HepG2 (cell line): ENCODE data around the gene CFAP221. TPM values are rescaled to one million over a fixed set of nuclear protein-coding genes. Genes with fewer than 3 reads are reported as not detected.
A peak's percentile ranks its signal among the peaks of the same experiment; 100 is the strongest.

Experiments
- ATAC-seq: fragments of 200-7000 bp; cut with Tn5 transposase; 3 replicates; pipeline ENCODE4 v1.9.1; 2020; ENCODE audit warnings: mild to moderate bottlenecking, moderate library complexity
- BruUV-seq: library from RNA; stranded (reverse); fragments of 400-500 nt; replicated peaks from 2 replicates; lab custom pipeline; 2021; lab: Mats Ljungman, UMichigan
- CTCF ChIA-PET: fragments of 300-600 bp; formaldehyde crosslinking; extraction: SDS; loops from one replicate; lab custom pipeline; 2021; ENCODE audit warnings: low total read pairs, inconsistent platforms, low intra/inter-chr PET ratio; lab: Yijun Ruan, JAX
- POLR2A ChIA-PET: fragments of 350-600 bp; sonication (Branson Sonifier 250); formaldehyde crosslinking; loops from one replicate; lab custom pipeline; 2020; ENCODE audit warnings: antibody characterized with exemption, inconsistent platforms; lab: Yijun Ruan, JAX
- DNase-seq: peaks from one replicate; pipeline ENCODE4 v3.0.0-alpha.2; 2015; ENCODE audit warnings: low spot score
- FAIRE-seq: peaks from 3 replicates; lab custom pipeline; 2011; peaks lifted over from hg19 to GRCh38; lab: Jason Lieb, UNC
- H2AFZ ChIP-seq: one replicate; pipeline ENCODE4 v1.6.1; 2011; ENCODE audit warnings: low read length, inconsistent platforms
- H3K27ac ChIP-seq: fragments of 300-600 bp; 3 replicates; pipeline ENCODE4 v1.8.0; 2011; ENCODE audit warnings: mixed run types, mild to moderate bottlenecking, mixed read lengths, low read length, inconsistent platforms; ENCODE audit not compliant: insufficient read depth; ENCODE audit errors: extremely low read length
- H3K27me3 ChIP-seq, 2 experiments: fragments of 200-600 bp in 1 of 2; 2 replicates in 1 of 2; 3 replicates in 1 of 2; pipeline versions ENCODE4 v1.6.0 to v1.8.0; 2011; ENCODE audit warnings: low read length in 2 of 2, mild to moderate bottlenecking in 2 of 2, moderate library complexity in 2 of 2, inconsistent platforms in 1 of 2; ENCODE audit not compliant: insufficient read depth in 2 of 2, control insufficient read depth in 1 of 2
- H3K36me3 ChIP-seq, 2 experiments: fragments of 200-600 bp in 1 of 2; replicated peaks in 1 of 2; 2 replicates in 1 of 2; 3 replicates in 1 of 2; pipeline versions ENCODE4 v1.5.1 to v1.8.0; 2011; ENCODE audit warnings: low read length in 2 of 2, inconsistent platforms in 1 of 2; ENCODE audit not compliant: insufficient read depth in 2 of 2, control insufficient read depth in 1 of 2
- H3K4me1 ChIP-seq: 2 replicates; pipeline ENCODE4 v1.5.1; 2012; ENCODE audit warnings: low read length, inconsistent platforms; ENCODE audit not compliant: insufficient read depth
- H3K4me2 ChIP-seq: 2 replicates; pipeline ENCODE4 v1.6.0; 2011; ENCODE audit warnings: low read depth, low read length, inconsistent platforms
- H3K4me3 ChIP-seq, 3 experiments: fragments of 200-600 bp in 1 of 3; sonication (generic), shearing (Covaris generic) in 1 of 3; replicated peaks in 1 of 3; 2 replicates each; pipeline ENCODE4 v1.5.1; 2011 to 2016; ENCODE audit warnings: low read length in 3 of 3, inconsistent platforms in 2 of 3, low read depth in 2 of 3, mild to moderate bottlenecking in 2 of 3, control low read depth in 1 of 3, mixed read lengths in 1 of 3; ENCODE audit not compliant: insufficient read depth in 1 of 3
- H3K79me2 ChIP-seq: one replicate; pipeline ENCODE4 v1.6.1; 2011; ENCODE audit warnings: low read length, inconsistent platforms; ENCODE audit not compliant: insufficient read depth
- H3K9ac ChIP-seq: 2 replicates; pipeline ENCODE4 v1.6.0; 2011; ENCODE audit warnings: mild to moderate bottlenecking, low read depth, low read length, inconsistent platforms; ENCODE audit not compliant: insufficient read depth
- H3K9me3 ChIP-seq: 2 replicates; pipeline ENCODE4 v1.5.1; 2012; ENCODE audit warnings: mild to moderate bottlenecking, low read length
- H4K20me1 ChIP-seq: 2 replicates; pipeline ENCODE4 v1.6.0; 2011; ENCODE audit warnings: inconsistent platforms, mild to moderate bottlenecking, low read length, moderate library complexity; ENCODE audit not compliant: insufficient read depth
- AKAP8 ChIP-seq: sonication (generic); formaldehyde crosslinking; IDR thresholded peaks from 2 replicates; pipeline ENCODE4 v1.5.1; 2020; ENCODE audit warnings: mild to moderate bottlenecking, missing genetic modification reagents
- BORCS8-MEF2B ChIP-seq: sonication (generic); formaldehyde crosslinking; IDR thresholded peaks from 2 replicates; pipeline ENCODE4 v1.8.0; 2022; ENCODE audit warnings: mild to moderate bottlenecking, missing genetic modification reagents
- CEBPB ChIP-seq: IDR thresholded peaks from 2 replicates; pipeline ENCODE4 v1.6.1; 2011; ENCODE audit warnings: low read depth, low read length, improper control_type of control experiment, borderline replicate concordance
- CHCHD3 ChIP-seq: sonication (generic); formaldehyde crosslinking; IDR thresholded peaks from 2 replicates; pipeline ENCODE4 v1.8.0; 2022; ENCODE audit warnings: mild to moderate bottlenecking, missing genetic modification reagents, moderate library complexity
- FOXA3 ChIP-seq: IDR thresholded peaks from 2 replicates; pipeline ENCODE4 v1.6.1; 2016; ENCODE audit warnings: missing genetic modification reagents, missing compliant biosample characterization
- KLF15 ChIP-seq: sonication (generic); formaldehyde crosslinking; IDR thresholded peaks from 2 replicates; pipeline ENCODE4 v1.8.1; 2023; ENCODE audit warnings: borderline replicate concordance, mild to moderate bottlenecking, inconsistent platforms, missing genetic modification reagents, mixed read lengths
- POLR2A ChIP-seq, 2 experiments: IDR thresholded peaks; 2 replicates each; pipeline ENCODE4 v1.6.1; 2011; ENCODE audit warnings: low read depth in 2 of 2, low read length in 2 of 2, mild to moderate bottlenecking in 1 of 2, moderate library complexity in 1 of 2; ENCODE audit not compliant: insufficient read depth in 1 of 2
- RFXAP ChIP-seq: sonication (generic); formaldehyde crosslinking; IDR thresholded peaks from 2 replicates; pipeline ENCODE4 v1.4.0; 2020; ENCODE audit warnings: missing genetic modification reagents, borderline replicate concordance
- SNAPC4 ChIP-seq: sonication (generic); formaldehyde crosslinking; IDR thresholded peaks from 2 replicates; pipeline ENCODE4 v1.4.0; 2020; ENCODE audit warnings: mild to moderate bottlenecking, missing genetic modification reagents
- ZBTB33 ChIP-seq: sonication (generic); formaldehyde crosslinking; IDR thresholded peaks from 2 replicates; pipeline ENCODE4 v1.4.0; 2020; ENCODE audit warnings: missing genetic modification reagents
- ZFP82 ChIP-seq: sonication (generic); formaldehyde crosslinking; IDR thresholded peaks from 2 replicates; pipeline ENCODE4 v1.5.1; 2020; ENCODE audit warnings: mild to moderate bottlenecking, missing genetic modification reagents, borderline replicate concordance
- ZFY ChIP-seq: sonication (generic); formaldehyde crosslinking; IDR thresholded peaks from 2 replicates; pipeline ENCODE4 v1.4.0; 2020; ENCODE audit warnings: missing genetic modification reagents
- ZNF136 ChIP-seq: sonication (generic); formaldehyde crosslinking; IDR thresholded peaks from 2 replicates; pipeline ENCODE4 v1.8.1; 2022; ENCODE audit warnings: low read depth, mild to moderate bottlenecking, moderate library complexity, missing genetic modification reagents
- WGBS: methylation state at CpG from one replicate; pipeline ENCODE4 v1.1.6; 2017; ENCODE audit warnings: low lambda C conversion rate; 5-methylcytosine and 5-hydroxymethylcytosine counted together
- in situ Hi-C: cut with HindIII; loops from 2 replicates; pipeline ENCODE4 v1.10.0; 2017; ENCODE audit warnings: low pct_unique_long_range_greater_than_20kb; ENCODE audit not compliant: extremely low pct_ligation_motif_present
- intact Hi-C: fragments of 100-400 bp; cut with micrococcal nuclease; formaldehyde crosslinking; loops from one replicate; pipeline ENCODE4 v1.10.0; 2022; ENCODE audit not compliant: unreplicated experiment
- polyA plus RNA-seq, 8 experiments: library from polyadenylated mRNA; depleted of rRNA in 3 of 8; stranded (reverse) in 7 of 8; unstranded in 1 of 8; fragments of >200 nt; fragmentation: Illumina TruSeq in 4 of 8; extraction: Trizol in 4 of 8; gene quantifications; 2 replicates each; pipeline versions ENCODE4 v1.2.1 to v1.2.3, GENCODE V29; 2011 to 2016; ENCODE audit warnings: low read depth in 4 of 8, missing spikeins in 1 of 8, mixed read lengths in 1 of 8; ENCODE audit not compliant: insufficient read depth in 1 of 8
- total RNA-seq, 5 experiments: library from RNA; depleted of rRNA; stranded (reverse); fragments of >200 nt; fragmentation: Illumina TruSeq; extraction: Trizol; gene quantifications; 2 replicates each; pipeline ENCODE4 v1.2.3, GENCODE V29; 2016; ENCODE audit warnings: low read depth in 1 of 5

The CFAP221 gene
- total and polyA plus RNA-seq, 2 of the 13 experiments (the other 11 are each of a cell fraction or from before 2014, with no cell fraction given): not detected

GRCh38 chr2:119679846-119680245 lies 135.6 kb downstream of the CFAP221 start (continued):
- TF ChIP-seq ZNF136 (no peak), FOXA3 (CRISPR knock-in tag) (no peak), RFXAP (CRISPR knock-in tag) (0 out of 2 replicates have a peak, but pooled peaks have one; percentile 57)
- TF ChIP-seq, all 625 proteins: peak for 6

- intact Hi-C loops: no loop called here
- 0 out of 2 replicates have a peak overlapping the region, but pooled peaks have one; percentile 85 for H3K9ac ChIP-seq
- TF ChIP-seq KLF15 (CRISPR knock-in tag): no peak
- TF ChIP-seq ZFY (CRISPR knock-in tag): 0 out of 2 replicates have a peak, but pooled peaks have one; percentile 8
- peak; percentile 60 for TF ChIP-seq CEBPB
- peak in 1 of 2 experiments; percentile 41; a peak in 1 of 4 replicates for TF ChIP-seq POLR2A (IDR thresholded peaks at IDR 0.05; ENCODE audit: insufficient read depth in 1 of 2, low read depth in 2 of 2, low read length in 2 of 2)
- 0 out of 2 replicates have a peak, but pooled peaks have one; percentile 7 for TF ChIP-seq AKAP8
- TF ChIP-seq CHCHD3 (CRISPR knock-in tag): 0 out of 2 replicates have a peak, but pooled peaks have one; percentile 1
- no peak for TF ChIP-seq SNAPC4 (CRISPR knock-in tag)
- peak; percentile 66 for TF ChIP-seq ZBTB33 (CRISPR knock-in tag)
- TF ChIP-seq BORCS8-MEF2B (CRISPR knock-in tag): 0 out of 2 replicates have a peak, but pooled peaks have one; percentile 23
- no peak for TF ChIP-seq ZFP82 (CRISPR knock-in tag)
- TF ChIP-seq, all 625 proteins: peak for 7
- peaks cover 36% of the 10 kb centered on the region for H3K4me1 ChIP-seq
- no peak overlapping the region for H2AFZ ChIP-seq
- CTCF ChIA-PET: no interaction called here
- H3K4me3 ChIP-seq: peak overlapping the region in 2 of 3 experiments; percentile 80 to 92; a peak in 1 of 6 replicates
- in situ Hi-C loops: no loop called here
- peaks cover 23% of the 10 kb centered on the region for H3K79me2 ChIP-seq
- peaks cover 9 to 23% of the 10 kb centered on the region in 2 experiments; a peak in 4 of 5 replicates for H3K36me3 ChIP-seq
- H3K9me3 ChIP-seq: no peaks in the 10 kb centered on the region
- 98% methylated on average over 10 of the region's 13 CpGs for WGBS
- H4K20me1 ChIP-seq: peaks cover 18% of the 10 kb centered on the region; the same call in 1 of the 2 replicates
- no peak for DNase-seq
- no TSS peak for BruUV-seq
- H3K27ac ChIP-seq: no peak overlapping the region
- no peak for ATAC-seq
- peak overlapping the region; percentile 99 for H3K4me2 ChIP-seq
- peaks cover 0 to under 1% of the 10 kb centered on the region in 2 experiments; a peak in 1 of 5 replicates for H3K27me3 ChIP-seq
- POLR2A ChIA-PET: interaction anchor here (1.9 to 3.2 kb wide), 2 partner anchors 11 to 16 kb away, joined by 6 to 35 read pairs; no protein-coding TSS in a partner anchor
- FAIRE-seq: no peak
Observed at GRCh38 chr2:119680457-119681202, 136.4 kb downstream of the CFAP221 start.
